Spleen (tissue), 11 donors: ENCODE measurements around the gene SORCS3. TPM values are rescaled to one million over a fixed set of nuclear protein-coding genes. Genes with fewer than 3 reads are reported as not detected.

Experiments used
- DNase-seq: peaks from one replicate; pipeline ENCODE4 v3.0.0-alpha.2; 2020
- H3K27ac ChIP-seq, 8 donors: fragments of 200-600 bp; sonication (generic) in 7 of 8; 1 replicate in 4 of 8; 2 replicates in 4 of 8; pipeline versions ENCODE4 v1.5.0 to v1.8.0; 2016 to 2021; ENCODE audit warnings: inconsistent platforms in 4 of 8, mild to moderate bottlenecking in 4 of 8, moderate library complexity in 1 of 8
- H3K27me3 ChIP-seq, 7 donors: fragments of 200-600 bp; sonication (generic) in 6 of 7; replicated peaks in 1 of 7; 1 replicate in 4 of 7; 2 replicates in 3 of 7; pipeline versions ENCODE4 v1.5.0 to v1.8.0; 2016 to 2021; ENCODE audit warnings: inconsistent platforms in 3 of 7, mild to moderate bottlenecking in 1 of 7
- H3K36me3 ChIP-seq, 6 donors: fragments of 200-600 bp; sonication (generic) in 5 of 6; 1 replicate in 4 of 6; 2 replicates in 2 of 6; pipeline versions ENCODE4 v1.5.0 to v1.8.0; 2016 to 2021; ENCODE audit warnings: inconsistent platforms in 2 of 6
- H3K4me1 ChIP-seq, 6 donors: fragments of 200-600 bp; sonication (generic) in 5 of 6; 1 replicate in 3 of 6; 2 replicates in 3 of 6; pipeline versions ENCODE4 v1.5.0 to v1.8.0; 2016 to 2021; ENCODE audit warnings: inconsistent platforms in 3 of 6
- H3K4me3 ChIP-seq, 8 donors: fragments of 200-600 bp; sonication (generic) in 7 of 8; 1 replicate in 4 of 8; 2 replicates in 4 of 8; pipeline versions ENCODE4 v1.5.0 to v1.8.0; 2016 to 2021; ENCODE audit warnings: inconsistent platforms in 4 of 8, mild to moderate bottlenecking in 4 of 8, moderate library complexity in 2 of 8
- H3K9me3 ChIP-seq, 8 donors: fragments of 200-600 bp; sonication (generic) in 7 of 8; 1 replicate in 4 of 8; 2 replicates in 4 of 8; pipeline versions ENCODE4 v1.5.0 to v1.8.0; 2016 to 2021; ENCODE audit warnings: inconsistent platforms in 4 of 8
- POLR2A ChIP-seq, 3 donors: fragments of 450-650 bp; IDR thresholded peaks; one replicate each; pipeline ENCODE4 v1.5.1; 2017; ENCODE audit warnings: antibody characterized with exemption in 3 of 3, mild to moderate bottlenecking in 1 of 3
- POLR2AphosphoS5 ChIP-seq, 3 donors: sonication (generic); formaldehyde crosslinking; IDR thresholded peaks; one replicate each; pipeline ENCODE4 v1.5.1; 2017; ENCODE audit warnings: antibody characterized with exemption in 3 of 3
- WGBS, 5 donors: extraction: QIAGEN DNeasy Blood & Tissue Kit in 3 of 5; methylation state at CpG; one replicate each; pipeline versions ENCODE4 v1.1.5 to v1.1.7; 2013 to 2018; 5-methylcytosine and 5-hydroxymethylcytosine counted together
- intact Hi-C: fragments of 100-400 bp; cut with DNase I; formaldehyde crosslinking; loops from one replicate; pipeline ENCODE4 v1.15.0; 2023; ENCODE audit warnings: low total_unique reads
- polyA plus RNA-seq, 3 donors: library from polyadenylated mRNA; stranded (reverse); fragments of 200-250 nt; gene quantifications; one replicate each; pipeline ENCODE4 v1.2.1, GENCODE V29; 2013
- total RNA-seq, 7 donors: library from RNA; depleted of rRNA in 3 of 7; stranded (reverse); fragments of >200 nt in 3 of 7; fragmentation: NEBNext Ultra II Directional in 4 of 7; extraction: Animal tissue kit (Norgen Biotek cat#: 25700) in 4 of 7; gene quantifications; one replicate each; pipeline versions ENCODE4 v1.1.0 to v1.2.1, GENCODE V29; 2016 to 2021
- TF ChIP-seq, protein P1 (sequence below), 11 experiments: fragments of 200-600 bp in 7 of 11; fragments of 450-650 bp in 4 of 11; sonication (generic) in 4 of 11; IDR thresholded peaks in 8 of 11; conservative IDR thresholded peaks in 3 of 11; 1 replicate in 7 of 11; 2 replicates in 4 of 11; pipeline versions ENCODE4 v1.4.0 to v1.8.0; 2016 to 2021; ENCODE audit warnings: antibody characterized with exemption in 11 of 11, inconsistent platforms in 4 of 11, mild to moderate bottlenecking in 1 of 11
- donor health status: healthy with polysubstance abuse.
- donor health status: DM: no; HTN: no; CAD: no; lungs with moderate emphysema.
- donor health status: DM: no; HTN: no; CAD: no.
- donor health status: Bipolar disorder and iron deficiency.
- donor health status: healthy.
- donor health status: DM: no; HTN: no; CAD: no.
- donor health status: DM: yes; HTN: yes; CAD: no.

SORCS3 gene
- total and polyA plus RNA-seq, 10 donors: 0.03 to 0.06 TPM; not detected in 8

- H3K9me3 ChIP-seq: no peaks in the 10 kb centered on the region
- H3K27me3 ChIP-seq: no peaks in the 10 kb centered on the region
- DNase-seq: no peak
- WGBS, 5 donors: 67 to 100% (median 73%) methylated on average over 1 of the region's 1 CpG
- TF ChIP-seq, protein P1, sequence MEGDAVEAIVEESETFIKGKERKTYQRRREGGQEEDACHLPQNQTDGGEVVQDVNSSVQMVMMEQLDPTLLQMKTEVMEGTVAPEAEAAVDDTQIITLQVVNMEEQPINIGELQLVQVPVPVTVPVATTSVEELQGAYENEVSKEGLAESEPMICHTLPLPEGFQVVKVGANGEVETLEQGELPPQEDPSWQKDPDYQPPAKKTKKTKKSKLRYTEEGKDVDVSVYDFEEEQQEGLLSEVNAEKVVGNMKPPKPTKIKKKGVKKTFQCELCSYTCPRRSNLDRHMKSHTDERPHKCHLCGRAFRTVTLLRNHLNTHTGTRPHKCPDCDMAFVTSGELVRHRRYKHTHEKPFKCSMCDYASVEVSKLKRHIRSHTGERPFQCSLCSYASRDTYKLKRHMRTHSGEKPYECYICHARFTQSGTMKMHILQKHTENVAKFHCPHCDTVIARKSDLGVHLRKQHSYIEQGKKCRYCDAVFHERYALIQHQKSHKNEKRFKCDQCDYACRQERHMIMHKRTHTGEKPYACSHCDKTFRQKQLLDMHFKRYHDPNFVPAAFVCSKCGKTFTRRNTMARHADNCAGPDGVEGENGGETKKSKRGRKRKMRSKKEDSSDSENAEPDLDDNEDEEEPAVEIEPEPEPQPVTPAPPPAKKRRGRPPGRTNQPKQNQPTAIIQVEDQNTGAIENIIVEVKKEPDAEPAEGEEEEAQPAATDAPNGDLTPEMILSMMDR (IDR thresholded peaks at IDR 0.05 in 8 of 11, conservative IDR thresholded peaks at IDR 0.05 in 3 of 11): no peak
- H3K36me3 ChIP-seq: no peaks in the 10 kb centered on the region
- intact Hi-C loops: no loop called here
- no peak overlapping the region for H3K27ac ChIP-seq
- no peak overlapping the region for H3K4me3 ChIP-seq
- H3K4me1 ChIP-seq: no peaks in the 10 kb centered on the region
These were observed 170.1 kb downstream of the SORCS3 start for GRCh38 chr10:104811166-104811565.

GRCh38 chr10:104816501-104816900 lies 175.4 kb downstream of the SORCS3 start:
- TF ChIP-seq POLR2AphosphoS5 (IDR thresholded peaks at IDR 0.05) (no peak), POLR2A (IDR thresholded peaks at IDR 0.05) (no peak)
- TF ChIP-seq, protein P1 (IDR thresholded peaks at IDR 0.05 in 8 of 11, conservative IDR thresholded peaks at IDR 0.05 in 3 of 11): no peak
- no peaks in the 10 kb centered on the region for H3K36me3 ChIP-seq
- DNase-seq: no peak
- H3K4me3 ChIP-seq: no peak overlapping the region
- intact Hi-C loops: no loop called here
- 16 to 54% (median 47%) methylated on average over 2 of the region's 2 CpGs for WGBS, 5 donors
- H3K9me3 ChIP-seq: no peaks in the 10 kb centered on the region
- no peaks in the 10 kb centered on the region for H3K4me1 ChIP-seq
- no peak overlapping the region for H3K27ac ChIP-seq
- no peaks in the 10 kb centered on the region for H3K27me3 ChIP-seq

DNA sequence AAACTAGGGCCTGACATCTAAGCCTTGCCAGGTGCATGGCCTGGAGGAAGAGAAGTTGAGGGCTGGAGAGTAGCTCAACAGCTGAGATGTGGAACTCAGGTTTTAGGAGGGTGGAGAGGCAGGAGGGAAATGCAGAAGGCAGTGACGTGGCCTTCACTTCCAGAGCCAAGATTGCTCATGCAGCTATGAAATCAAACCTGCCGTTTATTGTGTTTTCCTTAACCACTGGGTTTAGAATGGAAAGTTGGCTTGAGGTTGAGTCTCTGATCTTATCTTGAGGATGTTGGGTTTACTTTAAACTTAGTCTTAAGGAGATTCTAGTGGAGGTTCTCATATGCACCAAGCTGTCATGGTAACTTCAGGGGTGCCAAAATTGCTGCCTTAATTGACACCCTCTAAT lies 178.6 kb downstream of the SORCS3 start:
- H3K27ac ChIP-seq: no peak overlapping the region
- H3K36me3 ChIP-seq: no peaks in the 10 kb centered on the region
- TF ChIP-seq, protein P1 (IDR thresholded peaks at IDR 0.05 in 8 of 11, conservative IDR thresholded peaks at IDR 0.05 in 3 of 11): no peak
- TF ChIP-seq POLR2A (IDR thresholded peaks at IDR 0.05) (no peak), POLR2AphosphoS5 (IDR thresholded peaks at IDR 0.05) (no peak)
- no peaks in the 10 kb centered on the region for H3K4me1 ChIP-seq
- DNase-seq: no peak
- H3K27me3 ChIP-seq: no peaks in the 10 kb centered on the region
- intact Hi-C loops: no loop called here
- WGBS, 5 donors: 49 to 78% (median 61%) methylated on average over 2 of the region's 2 CpGs
- no peak overlapping the region for H3K4me3 ChIP-seq
- H3K9me3 ChIP-seq: peaks cover 0 to 4% (median 0%) of the 10 kb centered on the region in 8 donors

DNA sequence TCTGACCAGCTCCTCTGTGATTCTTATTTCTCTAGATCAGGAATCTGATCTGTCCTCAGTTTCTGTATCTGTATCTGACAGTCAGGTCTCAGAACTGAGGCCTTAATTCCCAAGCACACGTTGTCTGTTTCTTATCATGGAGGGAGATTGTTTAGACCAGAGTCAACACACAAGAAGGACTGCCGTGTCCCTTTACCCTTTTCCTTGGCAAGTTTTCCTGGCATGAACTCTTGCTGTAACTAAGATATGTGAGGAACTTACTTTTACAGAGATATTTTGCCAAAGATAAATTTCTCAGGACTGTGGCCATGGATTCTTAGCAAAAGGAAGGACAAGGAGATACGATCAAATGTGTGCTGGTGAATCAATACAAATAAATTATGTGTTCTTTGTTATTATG lies 181.0 kb downstream of the SORCS3 start:
- TF ChIP-seq POLR2A (IDR thresholded peaks at IDR 0.05): no peak
- TF ChIP-seq, protein P1 (IDR thresholded peaks at IDR 0.05 in 8 of 11, conservative IDR thresholded peaks at IDR 0.05 in 3 of 11): no peak
- no peak for TF ChIP-seq POLR2AphosphoS5 (IDR thresholded peaks at IDR 0.05)
- Histone ChIP-seq H3K4me1 (no peaks in the 10 kb centered on the region), H3K4me3 (no peak overlapping the region), H3K27me3 (no peaks in the 10 kb centered on the region), H3K36me3 (no peaks in the 10 kb centered on the region), H3K27ac (no peak overlapping the region), H3K9me3 (peaks cover 0 to 22% (median 2%) of the 10 kb centered on the region in 8 donors)
- DNase-seq: no peak
- intact Hi-C loops: no loop called here
- WGBS, 5 donors: 44 to 71% (median 54%) methylated on average over 3 of the region's 3 CpGs
